Measurements from ENCODE around the gene HAP1. TPM values are rescaled to one million over a fixed set of nuclear protein-coding genes. Genes with fewer than 3 reads are reported as not detected.

HAP1 gene
- polyA plus RNA-seq, 2 of the 4 experiments (the other 2 are of a cell fraction) = 1.6 to 2.2 TPM

GRCh38 chr17:41684035-41684434, 50.4 kb downstream of the HAP1 start:
- peaks cover 10% of the 10 kb centered on the region for H3K4me1 ChIP-seq
- H3K27ac ChIP-seq = no peak overlapping the region
- TF ChIP-seq MAX (IDR thresholded peaks at IDR 0.05) = no peak
- no peak for TF ChIP-seq CEBPB (IDR thresholded peaks at IDR 0.05)
- no peak for TF ChIP-seq KDM5A (IDR thresholded peaks at IDR 0.05)
- TF ChIP-seq BHLHE40 (IDR thresholded peaks at IDR 0.05; ENCODE audit: low read depth, low read length) = no peak
- no peak for TF ChIP-seq E2F6 (IDR thresholded peaks at IDR 0.05; ENCODE audit: borderline replicate concordance, low read depth)
- no peak for TF ChIP-seq FOXS1 (CRISPR knock-in tag; IDR thresholded peaks at IDR 0.05)
- no peak for TF ChIP-seq SMC3 (IDR thresholded peaks at IDR 0.05)
- TF ChIP-seq CHD2 (IDR thresholded peaks at IDR 0.05; ENCODE audit: low read length, partially characterized antibody) = no peak
- TF ChIP-seq CTCF (IDR thresholded peaks at IDR 0.05) = no peak
- TF ChIP-seq POLR2AphosphoS2 (conservative IDR thresholded peaks at IDR 0.05; ENCODE audit: low read length) = no peak
- no peak for TF ChIP-seq MAZ (IDR thresholded peaks at IDR 0.05; ENCODE audit: borderline replicate concordance, low read depth, low read length)
- no peak for TF ChIP-seq HOXB5 (CRISPR knock-in tag; IDR thresholded peaks at IDR 0.05)
- DNase-seq (ENCODE audit: low read depth in 1 of 2, low spot score in 1 of 2) (no peak), ATAC-seq (no peak), FAIRE-seq (no peak)
- POLR2A ChIA-PET = no interaction called here
- no peak overlapping the region for H3K4me2 ChIP-seq
- no peak overlapping the region for H3K4me3 ChIP-seq
- CTCF ChIA-PET = interaction anchor here (2.5 to 18.1 kb wide), 2 partner anchors 12 to 17 kb away, joined by 13 to 329 read pairs; no protein-coding TSS in a partner anchor
- H3K9me3 ChIP-seq = no peaks in the 10 kb centered on the region
- 67% methylated on average over 4 of the region's 4 CpGs for WGBS (ENCODE audit: missing lambda C conversion rate)

GRCh38 chr17:41683441-41684007, 50.9 kb downstream of the HAP1 start:
- 68% methylated on average over 8 of the region's 8 CpGs for WGBS (ENCODE audit: missing lambda C conversion rate)
- Histone ChIP-seq H3K4me2 (no peak overlapping the region), H3K27ac (no peak overlapping the region), H3K4me3 (no peak overlapping the region), H3K4me1 (peaks cover 15% of the 10 kb centered on the region), H3K9me3 (no peaks in the 10 kb centered on the region)
- DNase-seq (ENCODE audit: low read depth in 1 of 2, low spot score in 1 of 2) = no peak
- ChIA-PET CTCF (interaction anchor here (18.1 kb wide), 1 partner anchor 17 kb away, joined by 329 read pairs; no protein-coding TSS in a partner anchor), POLR2A (no interaction called here)
- ATAC-seq = no peak
- TF ChIP-seq CTCF (IDR thresholded peaks at IDR 0.05) = no peak
- TF ChIP-seq HMGXB4 (CRISPR knock-in tag; IDR thresholded peaks at IDR 0.05; ENCODE audit: borderline replicate concordance) = no peak
- no peak for TF ChIP-seq SMC3 (IDR thresholded peaks at IDR 0.05)
- no peak for TF ChIP-seq PBX3 (IDR thresholded peaks at IDR 0.05)
- TF ChIP-seq HES2 (IDR thresholded peaks at IDR 0.05) = no peak
- TF ChIP-seq REST (IDR thresholded peaks at IDR 0.05) = no peak
- TF ChIP-seq MAX (IDR thresholded peaks at IDR 0.05) = no peak
- no peak for TF ChIP-seq EHF (CRISPR knock-in tag; IDR thresholded peaks at IDR 0.05)
- no peak for TF ChIP-seq HOXB5 (CRISPR knock-in tag; IDR thresholded peaks at IDR 0.05)
- no peak for TF ChIP-seq HOXB13 (CRISPR knock-in tag; IDR thresholded peaks at IDR 0.05; ENCODE audit: low read depth)
- TF ChIP-seq MAFK (IDR thresholded peaks at IDR 0.05; ENCODE audit: partially characterized antibody) = no peak
- TF ChIP-seq ATOH8 (CRISPR knock-in tag; IDR thresholded peaks at IDR 0.05; ENCODE audit: low read depth) = no peak
- no peak for FAIRE-seq
